ENCODE measurements around the gene TAS2R13.

Gene TAS2R13

GRCh38 chr12:10867381-10867780 is 42.0 kb downstream of the TAS2R13 start:
- no peak for DNase-seq (ENCODE audit: low read depth in 2 of 2)

GRCh38 chr12:10863512-10864218 is 45.7 kb downstream of the TAS2R13 start:
- no peak for DNase-seq (ENCODE audit: low read depth in 2 of 2)

DNA sequence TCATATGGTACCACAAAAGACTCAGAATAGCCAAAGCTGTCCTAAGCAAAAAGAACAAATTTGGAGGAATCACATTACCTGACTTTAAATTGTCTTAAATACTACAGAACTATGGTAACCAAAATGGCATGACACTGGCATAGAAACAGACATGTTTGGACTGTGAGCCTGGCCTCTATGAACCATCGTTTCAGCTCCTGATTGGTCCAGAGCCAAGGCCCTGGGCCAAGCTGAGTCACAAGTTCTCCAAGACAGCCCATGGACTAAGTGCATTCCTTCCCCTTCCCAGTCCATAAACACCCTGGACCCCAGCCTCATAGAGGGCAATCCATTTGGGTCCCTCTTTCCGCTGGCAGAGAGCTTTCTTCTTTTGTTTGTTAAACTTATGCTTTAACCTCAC is 48.0 kb downstream of the TAS2R13 start:
- DNase-seq (ENCODE audit: low read depth in 2 of 2): no peak
